ENCODE results near the gene AXDND1.

- TF ChIP-seq CTCF (IDR thresholded peaks at IDR 0.05; ENCODE audit: insufficient read depth, low read depth, low read length): no peak
- no peak for TF ChIP-seq EZH2 (IDR thresholded peaks at IDR 0.05; ENCODE audit: insufficient read depth, low read length)
Observed at GRCh38 chr1:179384027-179384426, 18.3 kb downstream of the AXDND1 start.

Data from astrocyte (in vitro differentiated cells and primary cell).